GM19193 (cell line): Measurements from ENCODE around the gene ADAMTS8.

Experiments
- POLR2A ChIP-seq: IDR thresholded peaks from 4 replicates; pipeline ENCODE4 v1.6.1; 2011; ENCODE audit not compliant: insufficient read depth, insufficient read length; ENCODE audit errors: extremely low read depth

Gene ADAMTS8

DNA sequence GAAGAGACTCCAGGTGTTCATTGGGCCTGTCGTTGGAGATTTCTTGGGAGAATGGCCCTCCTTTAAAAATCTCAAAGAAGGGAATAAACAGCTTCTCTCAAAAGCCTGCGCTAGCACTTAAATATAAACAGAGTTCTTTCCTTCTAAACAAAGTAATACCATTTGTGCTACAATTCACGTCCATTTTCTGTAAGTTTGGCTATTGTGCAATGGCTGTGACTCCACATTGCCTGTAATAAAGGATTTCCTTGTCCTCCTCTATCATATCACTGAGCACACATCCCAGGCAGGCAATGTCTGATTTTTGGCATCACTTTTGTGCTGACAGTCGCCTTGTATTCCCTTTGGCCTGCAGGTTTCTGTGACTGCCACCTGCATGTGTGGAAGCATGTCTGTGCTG, 4.9 kb upstream of the ADAMTS8 start:
- TF ChIP-seq POLR2A: no peak

DNA sequence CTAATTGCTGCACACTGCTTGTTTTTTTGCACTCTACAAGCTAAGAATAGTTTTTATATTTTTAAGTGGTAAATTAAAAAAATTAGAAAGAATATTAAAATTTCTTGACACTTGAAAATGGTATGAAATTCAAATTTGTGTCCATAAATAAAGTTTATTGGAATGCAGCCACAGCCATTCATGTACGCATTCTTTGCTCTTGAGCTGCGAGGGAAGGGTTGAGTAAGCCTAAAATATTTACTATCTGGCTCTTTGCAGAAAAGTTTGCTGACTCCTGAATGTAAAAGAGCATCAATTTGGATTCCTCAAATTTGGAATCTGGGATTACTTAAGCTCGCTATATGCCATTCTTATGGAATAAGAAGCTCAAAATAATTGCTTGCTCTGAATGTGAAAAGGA, 3.4 kb upstream of the ADAMTS8 start:
- no peak for TF ChIP-seq POLR2A

DNA sequence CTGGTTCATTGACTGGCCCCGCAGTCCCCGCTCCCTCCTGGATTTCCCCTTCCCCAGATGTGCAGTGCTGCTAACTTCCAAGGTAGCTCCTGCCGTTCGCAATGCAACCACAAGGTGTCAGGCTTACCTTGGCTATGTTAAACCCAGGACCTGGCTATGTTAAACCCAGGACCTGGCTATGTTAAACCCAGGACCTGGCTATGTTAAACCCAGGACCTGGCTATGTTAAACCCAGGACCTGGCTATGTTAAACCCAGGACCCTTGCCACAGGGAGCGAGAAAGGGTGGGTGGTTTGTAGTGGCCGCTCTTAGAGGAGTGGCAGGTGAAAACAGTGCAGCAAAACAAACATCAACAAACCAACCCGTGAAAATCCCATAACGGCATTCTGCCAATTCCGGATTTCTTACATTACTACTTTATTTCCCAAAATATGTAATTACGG, 2.9 kb upstream of the ADAMTS8 start:
- no peak for TF ChIP-seq POLR2A

GRCh38 chr11:130429983-130430382, 1.6 kb upstream of the ADAMTS8 start:
- TF ChIP-seq POLR2A: no peak

GRCh38 chr11:130429120-130429681, 792 bp upstream of the ADAMTS8 start:
- no peak for TF ChIP-seq POLR2A

DNA sequence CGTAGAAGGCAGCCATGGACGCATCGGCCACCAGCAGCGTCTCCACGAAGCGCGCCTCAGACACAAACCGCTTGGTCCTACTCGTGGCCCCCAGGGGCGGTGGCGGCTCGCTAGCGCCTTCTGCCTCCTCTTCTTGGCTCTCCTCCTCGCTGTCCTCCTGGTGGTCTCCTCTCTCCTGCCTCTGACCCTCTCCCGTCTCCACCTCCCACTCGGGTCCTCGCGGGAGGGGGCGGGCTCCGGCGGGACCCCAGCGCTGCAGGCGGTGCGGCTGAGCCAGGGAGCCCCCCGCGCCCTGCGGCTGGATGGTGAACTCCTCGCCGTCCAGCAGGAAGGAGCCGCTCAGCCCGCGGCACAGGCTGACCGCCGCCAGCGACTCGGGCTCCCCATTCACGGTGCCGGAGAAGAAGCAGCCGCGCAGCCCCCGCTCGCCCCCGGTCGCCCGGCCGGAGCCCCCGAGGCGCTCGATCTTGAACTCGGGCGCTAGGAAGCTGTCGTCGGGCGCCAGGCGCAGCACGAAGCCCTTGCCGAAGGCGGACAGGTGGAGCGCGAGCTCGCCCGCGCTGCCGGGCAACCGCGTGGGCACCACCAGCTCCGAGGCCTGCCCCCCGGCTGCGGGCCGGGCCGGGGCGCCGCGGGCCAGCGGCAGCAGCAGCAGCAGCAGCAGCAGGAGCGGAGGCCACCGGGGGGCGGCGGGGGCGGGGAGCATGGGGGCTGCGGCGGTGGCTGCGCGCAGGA, 661 bp downstream of the ADAMTS8 start:
- TF ChIP-seq POLR2A: no peak

DNA sequence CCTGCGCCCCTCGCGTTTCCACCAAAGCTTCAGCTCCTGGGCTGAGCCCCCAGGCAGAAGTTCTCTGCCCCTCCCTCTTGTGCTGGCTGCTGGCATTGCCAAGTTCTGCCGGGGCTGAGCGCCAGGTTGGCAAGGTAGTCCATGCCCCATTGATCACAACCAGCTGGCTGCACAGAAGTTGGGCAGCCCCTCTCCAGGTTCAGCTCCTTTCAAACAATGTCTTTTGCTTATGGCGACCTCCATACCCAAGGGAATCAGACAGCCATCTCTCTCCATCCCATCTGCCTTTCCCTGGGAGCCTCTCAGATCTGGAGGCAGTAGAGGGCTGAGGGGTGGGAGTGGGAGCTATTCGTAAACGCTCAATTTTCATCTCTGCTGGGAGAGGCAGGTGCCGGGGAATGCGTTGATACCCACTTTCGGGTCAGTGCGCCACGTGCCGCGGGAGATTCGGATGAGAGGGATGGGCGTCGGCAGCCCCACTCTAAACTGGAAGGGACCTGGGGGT, 1.5 kb downstream of the ADAMTS8 start:
- no peak for TF ChIP-seq POLR2A

DNA sequence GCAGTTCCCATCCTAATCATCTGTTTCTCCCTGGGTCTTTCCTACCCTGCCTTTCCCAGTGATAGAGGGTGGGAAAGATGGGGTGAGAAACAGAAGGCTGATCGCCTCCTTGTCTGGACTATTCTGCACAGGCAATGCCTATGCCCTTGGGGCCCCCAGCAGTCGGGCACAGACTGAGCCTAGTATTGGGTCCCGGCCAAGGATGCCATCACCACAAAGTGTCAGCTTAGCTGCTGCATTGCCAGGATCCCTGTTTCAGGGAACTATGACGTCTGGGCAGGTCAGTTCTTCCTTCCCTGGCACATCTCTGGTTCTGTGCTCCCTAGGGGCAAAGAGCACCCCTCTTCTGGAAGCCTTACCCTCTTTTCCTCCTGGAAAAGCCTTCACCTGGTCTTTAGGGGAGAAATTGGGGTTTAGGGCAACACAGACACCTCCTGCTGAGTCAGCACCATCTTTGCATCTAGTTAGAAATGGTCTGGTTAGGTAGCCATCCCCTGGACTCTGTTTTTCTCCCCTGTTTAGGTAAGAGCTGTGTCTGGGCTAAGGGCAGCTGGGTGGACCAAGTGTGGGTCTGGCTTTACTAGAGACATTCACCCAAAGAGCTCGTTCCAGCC, 2.1 kb downstream of the ADAMTS8 start:
- TF ChIP-seq POLR2A: no peak

GRCh38 chr11:130425156-130425555, 3.3 kb downstream of the ADAMTS8 start:
- TF ChIP-seq POLR2A: no peak

GRCh38 chr11:130424613-130425140, 3.7 kb downstream of the ADAMTS8 start:
- no peak for TF ChIP-seq POLR2A

DNA sequence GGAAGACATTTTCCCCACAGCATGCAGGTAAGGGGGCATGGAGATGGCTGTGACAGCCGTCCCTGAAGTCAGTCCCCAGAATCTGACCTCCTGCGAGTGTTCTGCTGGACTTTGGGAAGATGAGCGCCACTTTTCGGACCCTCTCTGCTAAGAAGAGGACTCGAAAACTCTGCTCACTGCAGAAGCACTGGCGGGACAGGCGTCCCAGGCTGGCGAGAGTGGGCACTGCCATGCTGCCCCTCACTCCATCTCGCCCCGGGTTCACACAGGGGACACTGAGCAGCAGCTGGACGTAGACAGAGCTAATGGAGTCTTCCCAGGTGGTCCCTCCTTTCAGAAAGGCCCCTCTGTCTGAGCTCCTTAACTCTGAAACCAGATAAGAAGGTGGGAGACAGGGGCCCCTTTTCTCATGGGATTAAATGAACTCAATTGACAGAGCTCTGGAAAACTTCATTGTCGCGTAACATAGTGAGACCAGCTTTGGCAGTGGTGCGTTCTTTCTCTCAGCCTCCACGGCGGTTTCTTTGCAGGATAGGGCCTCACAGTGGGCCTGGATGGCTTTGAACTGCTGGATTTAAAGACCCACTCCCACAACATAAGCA, 4.8 kb downstream of the ADAMTS8 start:
- no peak for TF ChIP-seq POLR2A

GRCh38 chr11:130422251-130422995, 6.0 kb downstream of the ADAMTS8 start:
- TF ChIP-seq POLR2A: no peak

- TF ChIP-seq POLR2A: no peak
Observed at GRCh38 chr11:130421697-130422096, 6.7 kb downstream of the ADAMTS8 start.

DNA sequence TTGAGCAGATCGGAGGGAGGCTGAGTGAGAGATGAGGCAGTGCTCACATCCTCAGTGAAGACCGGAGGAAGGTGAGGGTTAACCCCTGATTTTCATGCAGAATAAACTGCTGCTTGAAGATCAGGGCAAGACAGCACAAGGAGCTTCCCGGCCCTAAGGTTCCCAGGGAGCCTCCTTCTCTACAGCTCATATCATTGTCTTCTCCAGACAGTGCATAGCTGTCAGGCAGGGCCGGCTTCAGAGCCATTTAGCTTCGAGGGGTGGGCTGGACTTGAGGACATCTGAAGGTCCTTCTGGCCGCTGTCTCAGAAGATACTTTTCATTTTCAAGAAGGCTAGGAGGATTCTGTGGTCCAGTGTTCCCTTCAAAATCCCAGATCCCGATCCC, 7.2 kb downstream of the ADAMTS8 start:
- no peak for TF ChIP-seq POLR2A
